GM23338 (cell line): ENCODE results near the gene RPTOR. TPM values are rescaled to one million over a fixed set of nuclear protein-coding genes. Genes with fewer than 3 reads are reported as not detected.

Source experiments
- EZH2 ChIP-seq: fragments of 200-600 bp; sonication (generic); IDR thresholded peaks from one replicate; pipeline ENCODE4 v1.8.0; 2017; ENCODE audit warnings: antibody characterized with exemption, mild to moderate bottlenecking, low read depth; ENCODE audit not compliant: unreplicated experiment
- JUNB ChIP-seq: IDR thresholded peaks from one replicate; pipeline ENCODE4 v1.6.1; 2016; ENCODE audit warnings: antibody characterized with exemption; ENCODE audit not compliant: unreplicated experiment
- POLR2AphosphoS5 ChIP-seq: IDR thresholded peaks from 2 replicates; pipeline ENCODE4 v1.6.1; 2016; ENCODE audit warnings: antibody characterized with exemption, low read depth
- STAT1 ChIP-seq: IDR thresholded peaks from one replicate; pipeline ENCODE4 v1.6.1; 2016; ENCODE audit warnings: antibody characterized with exemption; ENCODE audit not compliant: unreplicated experiment
- ZNF114 ChIP-seq: fragments of 250-450 bp; sonication (Bioruptor Pico); IDR thresholded peaks from 2 replicates; pipeline ENCODE4 v1.5.0; 2020; ENCODE audit warnings: mild to moderate bottlenecking, moderate library complexity
- polyA plus RNA-seq: library from polyadenylated mRNA; unstranded; fragments of >200 nt; fragmentation: Nextera tagmentation; extraction: Ambion mirVana; gene quantifications from 2 replicates; pipeline ENCODE4 v1.2.1, GENCODE V29; 2016
- total RNA-seq: library from RNA; depleted of rRNA; stranded (reverse); fragments of >200 nt; shearing (Covaris generic); gene quantifications from 2 replicates; pipeline ENCODE4 v1.2.3, GENCODE V29; 2014
- TF ChIP-seq, protein P1 (sequence below): fragments of 250-450 bp; sonication (Bioruptor Pico); IDR thresholded peaks from 2 replicates; pipeline ENCODE4 v1.5.0; 2020; ENCODE audit warnings: mild to moderate bottlenecking, moderate library complexity
- TF ChIP-seq, protein P2 (sequence below), 2 experiments: fragments of 200-600 bp in 1 of 2; sonication (generic) in 1 of 2; conservative IDR thresholded peaks; 2 replicates each; pipeline versions ENCODE4 v1.5.1 to v1.6.1; 2016 to 2017; ENCODE audit warnings: antibody characterized with exemption in 2 of 2, low read depth in 2 of 2, mild to moderate bottlenecking in 2 of 2, moderate library complexity in 1 of 2
- TF ChIP-seq, protein P3 (sequence below): IDR thresholded peaks from one replicate; pipeline ENCODE4 v1.6.1; 2018; ENCODE audit warnings: antibody characterized with exemption; ENCODE audit not compliant: unreplicated experiment

RPTOR gene
- total and polyA plus RNA-seq, 2 experiments from 2014 or later, result 9.5 to 38.0 TPM

DNA sequence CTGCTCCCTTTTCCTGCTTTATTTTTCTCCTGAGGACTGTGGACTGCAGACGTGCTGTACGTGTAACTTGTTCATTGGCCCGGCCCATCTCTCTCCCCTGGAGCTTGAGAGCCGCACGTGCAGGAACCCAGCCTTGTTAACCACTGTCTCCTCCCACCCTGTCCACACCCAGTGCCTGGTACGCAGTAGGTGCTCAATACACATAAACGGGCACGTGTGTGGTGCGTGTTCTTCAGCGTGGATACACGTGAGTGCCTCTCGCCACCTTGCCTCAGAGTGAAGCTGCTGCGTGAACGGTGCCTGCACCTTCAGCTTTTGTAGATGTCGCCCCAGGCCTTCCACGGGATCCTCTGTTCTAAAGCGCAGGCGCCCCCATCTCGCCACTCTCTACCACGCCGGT, 350.7 kb downstream of the RPTOR start (continued):
- TF ChIP-seq, protein P1, sequence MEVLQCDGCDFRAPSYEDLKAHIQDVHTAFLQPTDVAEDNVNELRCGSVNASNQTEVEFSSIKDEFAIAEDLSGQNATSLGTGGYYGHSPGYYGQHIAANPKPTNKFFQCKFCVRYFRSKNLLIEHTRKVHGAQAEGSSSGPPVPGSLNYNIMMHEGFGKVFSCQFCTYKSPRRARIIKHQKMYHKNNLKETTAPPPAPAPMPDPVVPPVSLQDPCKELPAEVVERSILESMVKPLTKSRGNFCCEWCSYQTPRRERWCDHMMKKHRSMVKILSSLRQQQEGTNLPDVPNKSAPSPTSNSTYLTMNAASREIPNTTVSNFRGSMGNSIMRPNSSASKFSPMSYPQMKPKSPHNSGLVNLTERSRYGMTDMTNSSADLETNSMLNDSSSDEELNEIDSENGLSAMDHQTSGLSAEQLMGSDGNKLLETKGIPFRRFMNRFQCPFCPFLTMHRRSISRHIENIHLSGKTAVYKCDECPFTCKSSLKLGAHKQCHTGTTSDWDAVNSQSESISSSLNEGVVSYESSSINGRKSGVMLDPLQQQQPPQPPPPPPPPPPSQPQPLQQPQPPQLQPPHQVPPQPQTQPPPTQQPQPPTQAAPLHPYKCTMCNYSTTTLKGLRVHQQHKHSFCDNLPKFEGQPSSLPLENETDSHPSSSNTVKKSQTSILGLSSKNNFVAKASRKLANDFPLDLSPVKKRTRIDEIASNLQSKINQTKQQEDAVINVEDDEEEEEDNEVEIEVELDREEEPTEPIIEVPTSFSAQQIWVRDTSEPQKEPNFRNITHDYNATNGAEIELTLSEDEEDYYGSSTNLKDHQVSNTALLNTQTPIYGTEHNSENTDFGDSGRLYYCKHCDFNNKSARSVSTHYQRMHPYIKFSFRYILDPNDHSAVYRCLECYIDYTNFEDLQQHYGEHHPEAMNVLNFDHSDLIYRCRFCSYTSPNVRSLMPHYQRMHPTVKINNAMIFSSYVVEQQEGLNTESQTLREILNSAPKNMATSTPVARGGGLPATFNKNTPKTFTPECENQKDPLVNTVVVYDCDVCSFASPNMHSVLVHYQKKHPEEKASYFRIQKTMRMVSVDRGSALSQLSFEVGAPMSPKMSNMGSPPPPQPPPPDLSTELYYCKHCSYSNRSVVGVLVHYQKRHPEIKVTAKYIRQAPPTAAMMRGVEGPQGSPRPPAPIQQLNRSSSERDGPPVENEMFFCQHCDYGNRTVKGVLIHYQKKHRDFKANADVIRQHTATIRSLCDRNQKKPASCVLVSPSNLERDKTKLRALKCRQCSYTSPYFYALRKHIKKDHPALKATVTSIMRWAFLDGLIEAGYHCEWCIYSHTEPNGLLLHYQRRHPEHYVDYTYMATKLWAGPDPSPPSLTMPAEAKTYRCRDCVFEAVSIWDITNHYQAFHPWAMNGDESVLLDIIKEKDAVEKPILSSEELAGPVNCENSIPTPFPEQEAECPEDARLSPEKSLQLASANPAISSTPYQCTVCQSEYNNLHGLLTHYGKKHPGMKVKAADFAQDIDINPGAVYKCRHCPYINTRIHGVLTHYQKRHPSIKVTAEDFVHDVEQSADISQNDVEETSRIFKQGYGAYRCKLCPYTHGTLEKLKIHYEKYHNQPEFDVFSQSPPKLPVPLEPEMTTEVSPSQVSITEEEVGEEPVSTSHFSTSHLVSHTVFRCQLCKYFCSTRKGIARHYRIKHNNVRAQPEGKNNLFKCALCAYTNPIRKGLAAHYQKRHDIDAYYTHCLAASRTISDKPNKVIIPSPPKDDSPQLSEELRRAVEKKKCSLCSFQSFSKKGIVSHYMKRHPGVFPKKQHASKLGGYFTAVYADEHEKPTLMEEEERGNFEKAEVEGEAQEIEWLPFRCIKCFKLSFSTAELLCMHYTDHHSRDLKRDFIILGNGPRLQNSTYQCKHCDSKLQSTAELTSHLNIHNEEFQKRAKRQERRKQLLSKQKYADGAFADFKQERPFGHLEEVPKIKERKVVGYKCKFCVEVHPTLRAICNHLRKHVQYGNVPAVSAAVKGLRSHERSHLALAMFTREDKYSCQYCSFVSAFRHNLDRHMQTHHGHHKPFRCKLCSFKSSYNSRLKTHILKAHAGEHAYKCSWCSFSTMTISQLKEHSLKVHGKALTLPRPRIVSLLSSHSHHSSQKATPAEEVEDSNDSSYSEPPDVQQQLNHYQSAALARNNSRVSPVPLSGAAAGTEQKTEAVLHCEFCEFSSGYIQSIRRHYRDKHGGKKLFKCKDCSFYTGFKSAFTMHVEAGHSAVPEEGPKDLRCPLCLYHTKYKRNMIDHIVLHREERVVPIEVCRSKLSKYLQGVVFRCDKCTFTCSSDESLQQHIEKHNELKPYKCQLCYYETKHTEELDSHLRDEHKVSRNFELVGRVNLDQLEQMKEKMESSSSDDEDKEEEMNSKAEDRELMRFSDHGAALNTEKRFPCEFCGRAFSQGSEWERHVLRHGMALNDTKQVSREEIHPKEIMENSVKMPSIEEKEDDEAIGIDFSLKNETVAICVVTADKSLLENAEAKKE (CRISPR knock-in tag), result no peak
- TF ChIP-seq, protein P2, sequence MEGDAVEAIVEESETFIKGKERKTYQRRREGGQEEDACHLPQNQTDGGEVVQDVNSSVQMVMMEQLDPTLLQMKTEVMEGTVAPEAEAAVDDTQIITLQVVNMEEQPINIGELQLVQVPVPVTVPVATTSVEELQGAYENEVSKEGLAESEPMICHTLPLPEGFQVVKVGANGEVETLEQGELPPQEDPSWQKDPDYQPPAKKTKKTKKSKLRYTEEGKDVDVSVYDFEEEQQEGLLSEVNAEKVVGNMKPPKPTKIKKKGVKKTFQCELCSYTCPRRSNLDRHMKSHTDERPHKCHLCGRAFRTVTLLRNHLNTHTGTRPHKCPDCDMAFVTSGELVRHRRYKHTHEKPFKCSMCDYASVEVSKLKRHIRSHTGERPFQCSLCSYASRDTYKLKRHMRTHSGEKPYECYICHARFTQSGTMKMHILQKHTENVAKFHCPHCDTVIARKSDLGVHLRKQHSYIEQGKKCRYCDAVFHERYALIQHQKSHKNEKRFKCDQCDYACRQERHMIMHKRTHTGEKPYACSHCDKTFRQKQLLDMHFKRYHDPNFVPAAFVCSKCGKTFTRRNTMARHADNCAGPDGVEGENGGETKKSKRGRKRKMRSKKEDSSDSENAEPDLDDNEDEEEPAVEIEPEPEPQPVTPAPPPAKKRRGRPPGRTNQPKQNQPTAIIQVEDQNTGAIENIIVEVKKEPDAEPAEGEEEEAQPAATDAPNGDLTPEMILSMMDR (conservative IDR thresholded peaks at IDR 0.05; ENCODE audit: low read depth in 2 of 2), result no peak
- TF ChIP-seq ZNF114 (CRISPR knock-in tag), result no peak
- TF ChIP-seq STAT1, result no peak
- TF ChIP-seq EZH2, result no peak
- no peak for TF ChIP-seq JUNB
- TF ChIP-seq, protein P3, sequence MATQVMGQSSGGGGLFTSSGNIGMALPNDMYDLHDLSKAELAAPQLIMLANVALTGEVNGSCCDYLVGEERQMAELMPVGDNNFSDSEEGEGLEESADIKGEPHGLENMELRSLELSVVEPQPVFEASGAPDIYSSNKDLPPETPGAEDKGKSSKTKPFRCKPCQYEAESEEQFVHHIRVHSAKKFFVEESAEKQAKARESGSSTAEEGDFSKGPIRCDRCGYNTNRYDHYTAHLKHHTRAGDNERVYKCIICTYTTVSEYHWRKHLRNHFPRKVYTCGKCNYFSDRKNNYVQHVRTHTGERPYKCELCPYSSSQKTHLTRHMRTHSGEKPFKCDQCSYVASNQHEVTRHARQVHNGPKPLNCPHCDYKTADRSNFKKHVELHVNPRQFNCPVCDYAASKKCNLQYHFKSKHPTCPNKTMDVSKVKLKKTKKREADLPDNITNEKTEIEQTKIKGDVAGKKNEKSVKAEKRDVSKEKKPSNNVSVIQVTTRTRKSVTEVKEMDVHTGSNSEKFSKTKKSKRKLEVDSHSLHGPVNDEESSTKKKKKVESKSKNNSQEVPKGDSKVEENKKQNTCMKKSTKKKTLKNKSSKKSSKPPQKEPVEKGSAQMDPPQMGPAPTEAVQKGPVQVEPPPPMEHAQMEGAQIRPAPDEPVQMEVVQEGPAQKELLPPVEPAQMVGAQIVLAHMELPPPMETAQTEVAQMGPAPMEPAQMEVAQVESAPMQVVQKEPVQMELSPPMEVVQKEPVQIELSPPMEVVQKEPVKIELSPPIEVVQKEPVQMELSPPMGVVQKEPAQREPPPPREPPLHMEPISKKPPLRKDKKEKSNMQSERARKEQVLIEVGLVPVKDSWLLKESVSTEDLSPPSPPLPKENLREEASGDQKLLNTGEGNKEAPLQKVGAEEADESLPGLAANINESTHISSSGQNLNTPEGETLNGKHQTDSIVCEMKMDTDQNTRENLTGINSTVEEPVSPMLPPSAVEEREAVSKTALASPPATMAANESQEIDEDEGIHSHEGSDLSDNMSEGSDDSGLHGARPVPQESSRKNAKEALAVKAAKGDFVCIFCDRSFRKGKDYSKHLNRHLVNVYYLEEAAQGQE, result no peak
- TF ChIP-seq POLR2AphosphoS5, result no peak
